Stimulated activated CD8-positive, alpha-beta memory T cell treated with anti-CD3 and anti-CD28 coated beads, Interleukin-4, amount 100 ng/mL, for 48 hours (primary cell): ENCODE measurements around the gene CDH2.
"Not testable (repeated sequence)": the region's sequence is repeated elsewhere in the genome, so short reads cannot be mapped to it uniquely, and the experiment has no call there.

Experiments used
- DNase-seq: peaks from one replicate; pipeline ENCODE4 v3.0.0-alpha.2; 2020

The CDH2 gene

GRCh38 chr18:27969206-27969605 is 207.7 kb downstream of the CDH2 start:
- DNase-seq = no peak

- DNase-seq = no peak
Measured at GRCh38 chr18:27967913-27968824, 208.8 kb downstream of the CDH2 start.

- no peak for DNase-seq
Measured at GRCh38 chr18:27966881-27967280, 210.0 kb downstream of the CDH2 start.

GRCh38 chr18:27964811-27965210 is 212.1 kb downstream of the CDH2 start:
- no peak for DNase-seq

- DNase-seq = no peak
Measured at GRCh38 chr18:27959101-27959500, 217.8 kb downstream of the CDH2 start.

- DNase-seq = no peak
Measured at GRCh38 chr18:27956001-27956640, 220.8 kb downstream of the CDH2 start.

- DNase-seq = no peak
Measured at GRCh38 chr18:27954226-27954625, 222.7 kb downstream of the CDH2 start.

GRCh38 chr18:27952741-27953140 is 224.2 kb downstream of the CDH2 start:
- no peak for DNase-seq

- no peak for DNase-seq
Measured at GRCh38 chr18:27950648-27951228, 226.2 kb downstream of the CDH2 start.

- DNase-seq = no peak
Measured at GRCh38 chr18:27948986-27949385, 227.9 kb downstream of the CDH2 start.

GRCh38 chr18:27942706-27943105 is 234.2 kb downstream of the CDH2 start:
- no peak for DNase-seq

- DNase-seq = no peak
Measured at GRCh38 chr18:27931535-27931934, 245.4 kb downstream of the CDH2 start.

GRCh38 chr18:27922780-27923179 is 254.2 kb downstream of the CDH2 start:
- no peak for DNase-seq

GRCh38 chr18:27921904-27922751 is 254.8 kb downstream of the CDH2 start:
- DNase-seq = no peak

GRCh38 chr18:27921392-27921791 is 255.5 kb downstream of the CDH2 start:
- no peak for DNase-seq

GRCh38 chr18:27920836-27921235 is 256.1 kb downstream of the CDH2 start:
- DNase-seq = no peak

GRCh38 chr18:27906189-27906588 is 270.7 kb downstream of the CDH2 start:
- not testable (repeated sequence) for DNase-seq

GRCh38 chr18:27903906-27904305 is 273.0 kb downstream of the CDH2 start:
- DNase-seq = no peak

- no peak for DNase-seq
Measured at GRCh38 chr18:27901424-27902226, 275.3 kb downstream of the CDH2 start.
